Parathyroid adenoma (tissue), 2 donors: ENCODE data around the gene CREG1.
"Not testable (repeated sequence)": the region's sequence is repeated elsewhere in the genome, so short reads cannot be mapped to it uniquely, and the experiment has no call there.

Experiments used
- H2AFZ ChIP-seq: fragments of 300-600 bp; sonication (generic); one replicate; pipeline ENCODE4 v1.7.0; 2017; ENCODE audit warnings: antibody characterized with exemption, mild to moderate bottlenecking
- H3K27ac ChIP-seq: fragments of 300-600 bp; sonication (generic); one replicate; pipeline ENCODE4 v1.7.0; 2017
- H3K27me3 ChIP-seq: fragments of 300-600 bp; sonication (generic); one replicate; pipeline ENCODE4 v1.7.0; 2017; ENCODE audit warnings: low read length; ENCODE audit not compliant: control insufficient read depth, insufficient read depth
- H3K36me3 ChIP-seq: fragments of 300-600 bp; sonication (generic); one replicate; pipeline ENCODE4 v1.7.0; 2017; ENCODE audit warnings: low read length; ENCODE audit not compliant: control insufficient read depth, insufficient read depth
- H3K4me1 ChIP-seq: fragments of 300-600 bp; sonication (generic); one replicate; pipeline ENCODE4 v1.7.0; 2017; ENCODE audit warnings: control low read depth
- H3K4me2 ChIP-seq: fragments of 300-600 bp; sonication (generic); one replicate; pipeline ENCODE4 v1.7.0; 2017; ENCODE audit warnings: low read length
- H3K4me3 ChIP-seq: fragments of 300-600 bp; sonication (generic); one replicate; pipeline ENCODE4 v1.7.0; 2017; ENCODE audit warnings: low read depth, low read length
- H3K79me2 ChIP-seq: fragments of 300-600 bp; sonication (generic); one replicate; pipeline ENCODE4 v1.7.0; 2017; ENCODE audit warnings: control low read depth
- H3K9ac ChIP-seq: fragments of 300-600 bp; sonication (generic); one replicate; pipeline ENCODE4 v1.7.0; 2017; ENCODE audit warnings: mild to moderate bottlenecking
- H3K9me3 ChIP-seq: fragments of 300-600 bp; sonication (generic); one replicate; pipeline ENCODE4 v1.7.0; 2017; ENCODE audit warnings: low read length; ENCODE audit not compliant: control insufficient read depth
- TF ChIP-seq, protein P1 (sequence below): fragments of 300-600 bp; sonication (generic); IDR thresholded peaks from one replicate; pipeline ENCODE4 v1.7.0; 2017; ENCODE audit warnings: antibody characterized with exemption, mild to moderate bottlenecking
- donor health status: primary hyperparathyroidism.

CREG1 gene

DNA sequence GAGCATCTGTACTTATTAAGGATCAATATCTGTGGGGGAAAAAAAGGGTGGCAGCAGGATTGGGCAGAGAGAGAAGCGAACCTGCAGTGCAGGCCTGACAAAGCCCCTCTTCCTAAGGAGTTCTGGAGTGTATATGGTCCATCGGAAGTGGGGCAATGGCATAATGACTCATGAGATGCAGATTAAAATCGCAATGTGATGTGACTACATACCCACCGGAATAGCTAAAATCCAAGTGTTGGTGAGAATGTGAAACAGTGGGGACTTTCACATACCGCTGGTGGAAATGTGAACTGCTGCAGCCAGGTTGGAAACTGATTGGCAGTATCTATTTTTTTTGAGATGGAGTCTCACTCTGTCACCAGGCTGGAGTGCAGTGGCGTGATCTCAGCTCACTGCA is 8.2 kb upstream of the CREG1 start:
- H3K27ac ChIP-seq = no peak overlapping the region
- no peaks in the 10 kb centered on the region for H3K27me3 ChIP-seq
- no peaks in the 10 kb centered on the region for H3K4me1 ChIP-seq
- H3K79me2 ChIP-seq = no peaks in the 10 kb centered on the region
- TF ChIP-seq, protein P1, sequence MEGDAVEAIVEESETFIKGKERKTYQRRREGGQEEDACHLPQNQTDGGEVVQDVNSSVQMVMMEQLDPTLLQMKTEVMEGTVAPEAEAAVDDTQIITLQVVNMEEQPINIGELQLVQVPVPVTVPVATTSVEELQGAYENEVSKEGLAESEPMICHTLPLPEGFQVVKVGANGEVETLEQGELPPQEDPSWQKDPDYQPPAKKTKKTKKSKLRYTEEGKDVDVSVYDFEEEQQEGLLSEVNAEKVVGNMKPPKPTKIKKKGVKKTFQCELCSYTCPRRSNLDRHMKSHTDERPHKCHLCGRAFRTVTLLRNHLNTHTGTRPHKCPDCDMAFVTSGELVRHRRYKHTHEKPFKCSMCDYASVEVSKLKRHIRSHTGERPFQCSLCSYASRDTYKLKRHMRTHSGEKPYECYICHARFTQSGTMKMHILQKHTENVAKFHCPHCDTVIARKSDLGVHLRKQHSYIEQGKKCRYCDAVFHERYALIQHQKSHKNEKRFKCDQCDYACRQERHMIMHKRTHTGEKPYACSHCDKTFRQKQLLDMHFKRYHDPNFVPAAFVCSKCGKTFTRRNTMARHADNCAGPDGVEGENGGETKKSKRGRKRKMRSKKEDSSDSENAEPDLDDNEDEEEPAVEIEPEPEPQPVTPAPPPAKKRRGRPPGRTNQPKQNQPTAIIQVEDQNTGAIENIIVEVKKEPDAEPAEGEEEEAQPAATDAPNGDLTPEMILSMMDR = no peak
- H3K9ac ChIP-seq = no peak overlapping the region
- H3K36me3 ChIP-seq = no peaks in the 10 kb centered on the region
- H2AFZ ChIP-seq = no peak overlapping the region
- no peaks in the 10 kb centered on the region for H3K9me3 ChIP-seq
- H3K4me2 ChIP-seq = no peak overlapping the region
- no peak overlapping the region for H3K4me3 ChIP-seq

DNA sequence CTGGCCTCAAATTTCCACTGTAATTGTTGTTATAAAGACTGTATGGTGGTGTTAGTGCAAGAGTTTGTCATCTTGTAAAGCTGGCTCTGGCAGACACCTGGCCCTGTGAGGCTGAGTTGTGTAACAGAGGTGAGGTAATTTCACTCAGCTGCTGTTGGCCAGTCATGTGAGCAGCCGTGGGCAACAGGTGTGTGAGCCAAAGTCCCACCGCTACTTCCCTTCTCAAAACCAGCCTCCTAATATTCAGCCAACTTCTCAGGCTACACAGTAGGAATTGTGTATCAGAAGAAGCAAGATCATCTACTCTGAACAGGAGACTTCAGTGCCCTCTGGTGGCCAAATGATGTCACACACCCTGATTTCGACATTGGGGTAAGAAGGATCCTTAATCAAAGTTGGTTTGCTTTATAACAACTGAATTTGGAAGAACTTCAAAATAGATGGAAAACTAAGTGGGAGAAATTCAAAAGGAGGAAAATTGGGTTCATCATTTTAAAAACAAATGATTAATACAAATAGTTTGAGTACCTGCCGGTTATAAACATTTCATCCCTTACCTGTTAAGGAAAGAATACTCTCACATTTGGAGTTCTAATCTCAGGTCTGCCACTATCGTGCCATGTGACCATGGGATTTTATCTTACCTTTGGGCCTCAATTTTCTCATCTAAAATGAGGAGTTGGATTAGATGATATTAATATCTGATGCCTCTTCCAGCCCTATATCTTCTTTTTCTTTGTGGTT is 2.6 kb upstream of the CREG1 start:
- Histone ChIP-seq H3K4me2 (no peak overlapping the region), H3K4me1 (peaks cover 10% of the 10 kb centered on the region), H3K79me2 (no peaks in the 10 kb centered on the region), H2AFZ (no peak overlapping the region), H3K36me3 (no peaks in the 10 kb centered on the region), H3K27ac (no peak overlapping the region), H3K27me3 (no peaks in the 10 kb centered on the region), H3K9me3 (no peaks in the 10 kb centered on the region), H3K9ac (no peak overlapping the region), H3K4me3 (no peak overlapping the region)
- TF ChIP-seq, protein P1 = peak; percentile 77

DNA sequence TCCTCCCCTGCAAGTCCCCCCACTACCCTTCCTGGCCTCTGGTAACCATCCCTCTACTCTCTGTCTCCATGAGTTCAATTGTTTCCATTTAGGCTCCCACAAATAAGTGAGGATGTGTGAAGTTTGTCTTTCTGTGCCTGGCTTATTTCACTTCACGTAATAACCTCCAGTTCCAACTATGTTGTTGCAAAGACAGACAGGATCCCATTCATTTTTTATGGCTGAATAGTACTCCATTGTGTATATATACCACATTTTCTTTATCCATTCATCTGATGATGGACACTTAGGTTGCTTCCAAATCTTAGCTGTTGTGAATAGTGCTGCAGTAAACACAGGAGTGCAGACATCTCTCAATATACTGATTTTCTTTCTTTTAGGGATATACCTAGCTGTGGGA is 1.5 kb upstream of the CREG1 start:
- H3K79me2 ChIP-seq, H3K36me3 ChIP-seq, H3K9ac ChIP-seq, H3K4me3 ChIP-seq, H3K27ac ChIP-seq, H3K4me1 ChIP-seq, H2AFZ ChIP-seq, H3K9me3 ChIP-seq, H3K27me3 ChIP-seq, H3K4me2 ChIP-seq: not testable (repeated sequence)

DNA sequence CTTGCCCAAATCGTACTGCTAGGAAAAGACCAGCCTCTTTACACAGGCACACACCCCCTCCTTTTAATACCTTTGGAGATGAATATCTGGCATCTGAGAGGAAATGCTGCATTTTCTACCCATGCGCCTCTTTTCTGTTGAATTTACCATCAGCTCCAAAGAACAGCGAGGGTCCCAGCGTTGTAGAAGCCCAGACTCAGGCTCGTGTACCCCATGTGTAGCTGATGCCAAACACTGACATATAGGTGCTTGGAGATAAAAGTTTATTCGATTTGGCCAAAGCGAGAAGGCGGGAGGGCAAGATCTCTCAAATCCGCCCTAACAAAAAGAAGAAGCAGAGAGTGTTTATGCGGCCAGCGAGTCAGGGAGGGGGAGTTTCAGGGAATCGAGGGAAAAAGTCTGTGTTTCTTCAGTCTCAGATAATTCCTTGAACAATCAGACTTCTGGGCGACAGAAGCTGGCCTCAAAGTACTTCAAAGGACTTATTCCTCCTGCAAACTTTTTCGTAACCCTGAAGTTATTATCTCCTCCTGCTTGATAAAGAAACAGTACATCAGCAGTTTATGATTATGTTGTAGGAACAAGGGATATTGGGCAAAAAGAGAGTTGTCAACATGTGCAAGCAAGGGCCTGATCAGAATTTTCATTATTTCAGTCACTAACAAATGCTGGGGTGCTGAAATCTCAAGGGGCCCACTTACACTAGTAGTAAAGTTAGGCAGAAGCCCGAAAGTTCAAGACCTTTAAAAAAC is 642 bp upstream of the CREG1 start:
- no peaks in the 10 kb centered on the region for H3K9me3 ChIP-seq
- TF ChIP-seq, protein P1 = no peak
- peak overlapping the region; percentile 56 for H3K4me2 ChIP-seq
- peaks cover 10% of the 10 kb centered on the region for H3K4me1 ChIP-seq
- no peaks in the 10 kb centered on the region for H3K27me3 ChIP-seq
- H2AFZ ChIP-seq = peak overlapping the region; percentile 91
- H3K27ac ChIP-seq = peak overlapping the region; percentile 77
- no peak overlapping the region for H3K9ac ChIP-seq
- H3K4me3 ChIP-seq = peak overlapping the region; percentile 60
- H3K79me2 ChIP-seq = no peaks in the 10 kb centered on the region
- no peaks in the 10 kb centered on the region for H3K36me3 ChIP-seq

DNA sequence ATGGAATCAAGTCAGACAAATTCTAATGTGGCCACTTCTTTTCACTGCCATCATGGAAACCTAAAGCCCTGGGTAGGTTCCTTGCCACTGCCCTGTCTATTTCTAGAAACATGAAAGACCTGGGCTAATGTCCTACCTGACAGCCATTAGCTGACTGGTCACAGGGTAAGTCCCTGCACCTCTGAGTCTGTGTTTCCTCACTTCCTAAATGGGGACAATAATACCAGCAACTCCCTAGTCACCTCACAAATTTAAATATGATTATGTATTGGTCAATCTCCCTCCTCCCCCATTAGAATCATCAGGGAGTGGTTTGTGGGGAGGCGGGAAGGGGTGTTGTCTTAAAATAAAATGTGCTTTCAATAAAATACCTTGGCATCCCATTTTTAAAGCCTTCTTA is 2.2 kb downstream of the CREG1 start:
- no peaks in the 10 kb centered on the region for H3K79me2 ChIP-seq
- no peak overlapping the region for H3K9ac ChIP-seq
- no peaks in the 10 kb centered on the region for H3K9me3 ChIP-seq
- H3K36me3 ChIP-seq = no peaks in the 10 kb centered on the region
- H2AFZ ChIP-seq = no peak overlapping the region
- TF ChIP-seq, protein P1 = no peak
- no peak overlapping the region for H3K4me3 ChIP-seq
- no peaks in the 10 kb centered on the region for H3K27me3 ChIP-seq
- peaks cover 10% of the 10 kb centered on the region for H3K4me1 ChIP-seq
- no peak overlapping the region for H3K27ac ChIP-seq
- H3K4me2 ChIP-seq = no peak overlapping the region
